Choroid plexus epithelial cell (primary cell): Measurements from ENCODE around the gene PIP.
"Not testable (repeated sequence)": the region's sequence is repeated elsewhere in the genome, so short reads cannot be mapped to it uniquely, and the experiment has no call there.

Experiments
- DNase-seq: peaks from one replicate; pipeline ENCODE4 v3.0.0-alpha.2; 2010; ENCODE audit warnings: low read depth
- H3K4me3 ChIP-seq: 2 replicates; pipeline ENCODE4 v1.5.1; 2011; ENCODE audit warnings: low read depth, mild to moderate bottlenecking, control low read depth, low read length, moderate library complexity
- CTCF ChIP-seq: conservative IDR thresholded peaks from 2 replicates; pipeline ENCODE4 v1.5.1; 2011; ENCODE audit warnings: low read depth, mild to moderate bottlenecking, control low read depth, inconsistent platforms, low read length, moderate library complexity

Gene PIP

GRCh38 chr7:143131781-143132180, at the start of gene PIP:
TSS of gene PIP (plus strand) at chr7:143132077. CDS start at chr7:143132117, 40 bp downstream.
- DNase-seq: no peak
- no peak for TF ChIP-seq CTCF
- H3K4me3 ChIP-seq: no peak within 1 kb of the TSS

- H3K4me3 ChIP-seq: no peak overlapping the region
- no peak for TF ChIP-seq CTCF
- no peak for DNase-seq
Measured at GRCh38 chr7:143085109-143085508, 46.8 kb upstream of the PIP start.

- H3K4me3 ChIP-seq, DNase-seq: not testable (repeated sequence)
Measured at GRCh38 chr7:143085610-143086009, 46.3 kb upstream of the PIP start.

- H3K4me3 ChIP-seq, DNase-seq: not testable (repeated sequence)
Measured at GRCh38 chr7:143088549-143089231, 43.2 kb upstream of the PIP start.

GRCh38 chr7:143096146-143096545, 35.7 kb upstream of the PIP start:
- H3K4me3 ChIP-seq: no peak overlapping the region
- no peak for DNase-seq
- no peak for TF ChIP-seq CTCF

- DNase-seq, H3K4me3 ChIP-seq: not testable (repeated sequence)
Measured at GRCh38 chr7:143099579-143099978, 32.3 kb upstream of the PIP start.

- TF ChIP-seq CTCF: no peak
- H3K4me3 ChIP-seq: no peak overlapping the region
- DNase-seq: no peak
Measured at GRCh38 chr7:143104759-143105158, 27.1 kb upstream of the PIP start.

- H3K4me3 ChIP-seq, DNase-seq: not testable (repeated sequence)
Measured at GRCh38 chr7:143108019-143108418, 23.9 kb upstream of the PIP start.

GRCh38 chr7:143117395-143117794, 14.5 kb upstream of the PIP start:
- no peak for DNase-seq
- H3K4me3 ChIP-seq: no peak overlapping the region
- no peak for TF ChIP-seq CTCF
